ENCODE measurements around the gene P2RX7. TPM values are rescaled to one million over a fixed set of nuclear protein-coding genes. Genes with fewer than 3 reads are reported as not detected.

The P2RX7 gene
- total RNA-seq, 1 experiment from 2014 or later, result 0.23 TPM

GRCh38 chr12:121138284-121138683 lies 5.6 kb downstream of the P2RX7 start:
- intact Hi-C loops (cut with micrococcal nuclease; ENCODE audit: unreplicated experiment) (no loop called here), in situ Hi-C loops (cut with HindIII; ENCODE audit: low pct_unique_long_range_greater_than_20kb, low sequenced_read_pairs) (no loop called here)
- BruUV-seq (replicated peaks), result no TSS peak
- POLR2A ChIA-PET, result no interaction called here
- Histone ChIP-seq H3K27me3 (ENCODE audit: control insufficient read depth, insufficient read depth, low read length) (no peaks in the 10 kb centered on the region), H3K4me1 (ENCODE audit: control insufficient read depth, insufficient read depth, low read length) (no peaks in the 10 kb centered on the region), H3K9me3 (ENCODE audit: control insufficient read depth, insufficient read depth, low read depth, low read length) (no peaks in the 10 kb centered on the region), H3K4me3 (ENCODE audit: low read depth in 2 of 2, low read length in 2 of 2) (no peak overlapping the region), H3K27ac (ENCODE audit: low read length) (no peak overlapping the region), H3K36me3 (ENCODE audit: control insufficient read depth, insufficient read depth, low read length) (no peaks in the 10 kb centered on the region)
- TF ChIP-seq TCF7L2 (IDR thresholded peaks at IDR 0.05; ENCODE audit: low read depth, low read length) (no peak), POLR2AphosphoS5 (IDR thresholded peaks at IDR 0.05; ENCODE audit: low read depth, low read length) (no peak), CTCF (IDR thresholded peaks at IDR 0.05) (no peak), SIN3A (IDR thresholded peaks at IDR 0.05; ENCODE audit: borderline replicate concordance, insufficient read depth, low read depth, low read length) (no peak), REST (IDR thresholded peaks at IDR 0.05; ENCODE audit: insufficient read depth in 1 of 2, low read depth in 2 of 2, low read length in 1 of 2) (no peak)
- CTCF ChIA-PET, result no interaction called here
- ATAC-seq (no peak), DNase-seq (ENCODE audit: low read depth, low spot score) (no peak)

- Histone ChIP-seq H3K36me3 (ENCODE audit: control insufficient read depth, insufficient read depth, low read length) (no peaks in the 10 kb centered on the region), H3K27ac (ENCODE audit: low read length) (no peak overlapping the region), H3K9me3 (ENCODE audit: control insufficient read depth, insufficient read depth, low read depth, low read length) (no peaks in the 10 kb centered on the region), H3K4me1 (ENCODE audit: control insufficient read depth, insufficient read depth, low read length) (no peaks in the 10 kb centered on the region), H3K4me3 (ENCODE audit: low read depth in 2 of 2, low read length in 2 of 2) (no peak overlapping the region), H3K27me3 (ENCODE audit: control insufficient read depth, insufficient read depth, low read length) (no peaks in the 10 kb centered on the region)
- ATAC-seq (no peak), DNase-seq (ENCODE audit: low read depth, low spot score) (no peak)
- CTCF ChIA-PET, result no interaction called here
- in situ Hi-C loops (cut with HindIII; ENCODE audit: low pct_unique_long_range_greater_than_20kb, low sequenced_read_pairs) (no loop called here), intact Hi-C loops (cut with micrococcal nuclease; ENCODE audit: unreplicated experiment) (no loop called here)
- no TSS peak for BruUV-seq (replicated peaks)
- TF ChIP-seq REST (IDR thresholded peaks at IDR 0.05; ENCODE audit: insufficient read depth in 1 of 2, low read depth in 2 of 2, low read length in 1 of 2) (no peak), TCF7L2 (IDR thresholded peaks at IDR 0.05; ENCODE audit: low read depth, low read length) (no peak), CTCF (IDR thresholded peaks at IDR 0.05) (no peak), POLR2AphosphoS5 (IDR thresholded peaks at IDR 0.05; ENCODE audit: low read depth, low read length) (no peak), SIN3A (IDR thresholded peaks at IDR 0.05; ENCODE audit: borderline replicate concordance, insufficient read depth, low read depth, low read length) (no peak)
- POLR2A ChIA-PET, result interaction anchor here (0.7 kb wide), 1 partner anchor 22 kb away, joined by 6 read pairs; no protein-coding TSS in a partner anchor
Observed at GRCh38 chr12:121139286-121139685, 6.6 kb downstream of the P2RX7 start.

All from Panc1 (cell line).